ENCODE data around the gene CERS5.

GRCh38 chr12:50198829-50199228 is 31.7 kb upstream of the CERS5 start:
- TF ChIP-seq TAF1 (IDR thresholded peaks at IDR 0.05; ENCODE audit: low read depth, low read length) (no peak), POLR2A (IDR thresholded peaks at IDR 0.05; ENCODE audit: low read depth, low read length) (no peak), SPI1 (IDR thresholded peaks at IDR 0.05; ENCODE audit: low read depth, low read length) (no peak)

Measured in GM12891 (cell line).